Body of pancreas (tissue), 4 donors: ENCODE results near the gene MTPN.

ENCODE experiments used
- CTCF ChIP-seq, 7 experiments: fragments of 450-650 bp in 4 of 7; fragments of 200-600 bp in 3 of 7; sonication (generic) in 3 of 7; IDR thresholded peaks; one replicate each; pipeline ENCODE4 v1.5.1; 2016 to 2019; ENCODE audit warnings: antibody characterized with exemption in 7 of 7
- POLR2A ChIP-seq, 3 donors: fragments of 450-650 bp; IDR thresholded peaks; one replicate each; pipeline ENCODE4 v1.6.1; 2016; ENCODE audit warnings: antibody characterized with exemption in 3 of 3, mild to moderate bottlenecking in 2 of 3

GRCh38 chr7:135922263-135922662 lies 54.9 kb downstream of the MTPN start:
- no peak for TF ChIP-seq CTCF (IDR thresholded peaks at IDR 0.05)
- no peak for TF ChIP-seq POLR2A (IDR thresholded peaks at IDR 0.05)
